ENCODE measurements around the gene IRF9.

Gene IRF9

GRCh38 chr14:24207625-24208024 is 46.6 kb downstream of the IRF9 start:
- Mint-ChIP-seq H3K9me3 (peaks cover 5% of the 10 kb centered on the region), H3K4me1 (ENCODE audit: low read depth) (peaks cover 10% of the 10 kb centered on the region), H3K36me3 (ENCODE audit: low read depth) (peaks cover 62% of the 10 kb centered on the region), H3K4me3 (no peak overlapping the region), H3K27ac (no peak overlapping the region), H3K27me3 (ENCODE audit: low read depth) (no peaks in the 10 kb centered on the region)
- DNase-seq (ENCODE audit: low spot score) = no peak

- Mint-ChIP-seq H3K27me3 (ENCODE audit: low read depth) (no peaks in the 10 kb centered on the region), H3K9me3 (no peaks in the 10 kb centered on the region), H3K4me3 (peak overlapping the region; percentile 87), H3K27ac (peak overlapping the region; percentile 96), H3K4me1 (ENCODE audit: low read depth) (peaks cover 26% of the 10 kb centered on the region), H3K36me3 (ENCODE audit: low read depth) (peaks cover 54% of the 10 kb centered on the region)
- no peak for DNase-seq (ENCODE audit: low spot score)
Observed at GRCh38 chr14:24211311-24211710, 50.2 kb downstream of the IRF9 start.

GRCh38 chr14:24212924-24213865 is 52.1 kb downstream of the IRF9 start, which contains the start of gene CHMP4A:
Gene CHMP4A (minus strand): TSS chr14:24213488. CDS start chr14:24213439, 49 bp downstream.
- peak; percentile 96 for DNase-seq (ENCODE audit: low spot score)
- H3K27ac Mint-ChIP-seq = peak within 1 kb of the TSS; percentile 96
- peak within 1 kb of the TSS; percentile 87 for H3K4me3 Mint-ChIP-seq
- peaks cover 47% of the 10 kb centered on the region for H3K36me3 Mint-ChIP-seq (ENCODE audit: low read depth)
- H3K4me1 Mint-ChIP-seq (ENCODE audit: low read depth) = peaks cover 29% of the 10 kb centered on the region
- no peaks in the 10 kb centered on the region for H3K9me3 Mint-ChIP-seq
- no peaks in the 10 kb centered on the region for H3K27me3 Mint-ChIP-seq (ENCODE audit: low read depth)

- peaks cover 29% of the 10 kb centered on the region for H3K4me1 Mint-ChIP-seq (ENCODE audit: low read depth)
- peaks cover 43% of the 10 kb centered on the region for H3K36me3 Mint-ChIP-seq (ENCODE audit: low read depth)
- no peaks in the 10 kb centered on the region for H3K27me3 Mint-ChIP-seq (ENCODE audit: low read depth)
- DNase-seq (ENCODE audit: low spot score) = no peak
- peak overlapping the region; percentile 87 for H3K4me3 Mint-ChIP-seq
- no peaks in the 10 kb centered on the region for H3K9me3 Mint-ChIP-seq
- H3K27ac Mint-ChIP-seq = peak overlapping the region; percentile 96
Observed at GRCh38 chr14:24213866-24214662, 53.0 kb downstream of the IRF9 start.

- H3K9me3 Mint-ChIP-seq = no peaks in the 10 kb centered on the region
- H3K4me3 Mint-ChIP-seq = peak within 1 kb of the TSS; percentile 93
- H3K36me3 Mint-ChIP-seq (ENCODE audit: low read depth) = peaks cover 31% of the 10 kb centered on the region
- peak within 1 kb of the TSS; percentile 96 for H3K27ac Mint-ChIP-seq
- peaks cover 25% of the 10 kb centered on the region for H3K4me1 Mint-ChIP-seq (ENCODE audit: low read depth)
- H3K27me3 Mint-ChIP-seq (ENCODE audit: low read depth) = no peaks in the 10 kb centered on the region
- peak; percentile 83 for DNase-seq (ENCODE audit: low spot score)
Observed at GRCh38 chr14:24215495-24216344, 54.7 kb downstream of the IRF9 start, which contains the start of gene MDP1. Gene MDP1 (minus strand): TSS chr14:24216066. CDS start chr14:24215955, 111 bp downstream.

All from T-helper 2 cell treated with Interferon-gamma antibody and Interleukin-4, amounts not matched to agents 5 μg/mL and 100 μg/mL, for 36 hours (primary cell).